ENCODE results near the gene CLCN3.

DNA sequence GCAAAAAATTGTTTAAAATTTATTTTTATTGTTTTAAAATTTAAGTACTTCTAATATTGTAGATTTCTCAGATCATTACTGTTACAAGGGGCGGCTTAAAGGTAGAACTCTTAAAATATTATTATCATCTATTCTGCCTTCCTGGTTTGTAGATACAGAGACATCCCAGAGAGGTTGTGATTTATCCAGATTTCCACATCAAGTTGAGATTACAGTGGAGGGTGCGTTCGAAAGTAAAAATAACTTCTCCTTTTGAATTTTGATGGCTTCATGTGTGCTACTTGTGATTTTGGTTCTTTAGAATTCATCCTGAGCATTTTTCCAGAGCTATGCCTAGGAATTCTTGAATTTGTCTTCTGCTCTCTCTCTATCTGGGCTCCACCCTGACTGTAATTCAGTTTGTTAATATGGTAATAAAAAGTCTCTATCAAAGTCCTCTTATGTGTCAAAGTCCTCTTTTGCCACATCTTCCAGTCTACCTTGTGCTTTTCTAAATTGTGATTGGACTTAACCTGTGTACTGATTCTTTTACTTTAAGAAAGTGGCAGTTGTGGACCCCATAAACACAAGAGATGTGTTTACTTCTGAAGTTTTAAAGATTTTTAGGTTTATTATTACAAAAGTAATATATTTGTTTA, 37.2 kb downstream of the CLCN3 start:
- TF ChIP-seq, protein P1, sequence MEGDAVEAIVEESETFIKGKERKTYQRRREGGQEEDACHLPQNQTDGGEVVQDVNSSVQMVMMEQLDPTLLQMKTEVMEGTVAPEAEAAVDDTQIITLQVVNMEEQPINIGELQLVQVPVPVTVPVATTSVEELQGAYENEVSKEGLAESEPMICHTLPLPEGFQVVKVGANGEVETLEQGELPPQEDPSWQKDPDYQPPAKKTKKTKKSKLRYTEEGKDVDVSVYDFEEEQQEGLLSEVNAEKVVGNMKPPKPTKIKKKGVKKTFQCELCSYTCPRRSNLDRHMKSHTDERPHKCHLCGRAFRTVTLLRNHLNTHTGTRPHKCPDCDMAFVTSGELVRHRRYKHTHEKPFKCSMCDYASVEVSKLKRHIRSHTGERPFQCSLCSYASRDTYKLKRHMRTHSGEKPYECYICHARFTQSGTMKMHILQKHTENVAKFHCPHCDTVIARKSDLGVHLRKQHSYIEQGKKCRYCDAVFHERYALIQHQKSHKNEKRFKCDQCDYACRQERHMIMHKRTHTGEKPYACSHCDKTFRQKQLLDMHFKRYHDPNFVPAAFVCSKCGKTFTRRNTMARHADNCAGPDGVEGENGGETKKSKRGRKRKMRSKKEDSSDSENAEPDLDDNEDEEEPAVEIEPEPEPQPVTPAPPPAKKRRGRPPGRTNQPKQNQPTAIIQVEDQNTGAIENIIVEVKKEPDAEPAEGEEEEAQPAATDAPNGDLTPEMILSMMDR (IDR thresholded peaks at IDR 0.05; ENCODE audit: poor library complexity), result no peak
- TF ChIP-seq EZH2 (IDR thresholded peaks at IDR 0.05; ENCODE audit: borderline replicate concordance), result no peak
- TF ChIP-seq EZH2phosphoT487 (IDR thresholded peaks at IDR 0.05; ENCODE audit: low read depth, severe bottlenecking, unreplicated experiment), result no peak
